B cell (primary cell): ENCODE results near the gene STK16.

Experiments
- CTCF ChIP-seq: fragments of 200-600 bp; IDR thresholded peaks from one replicate; pipeline ENCODE4 v1.8.0; 2022; ENCODE audit warnings: antibody characterized with exemption, mild to moderate bottlenecking
- EZH2 ChIP-seq: IDR thresholded peaks from 2 replicates; pipeline ENCODE4 v1.6.1; 2012; ENCODE audit warnings: borderline replicate concordance, low read depth, mild to moderate bottlenecking, moderate library complexity, low read length; ENCODE audit not compliant: insufficient read depth, poor library complexity, severe bottlenecking

DNA sequence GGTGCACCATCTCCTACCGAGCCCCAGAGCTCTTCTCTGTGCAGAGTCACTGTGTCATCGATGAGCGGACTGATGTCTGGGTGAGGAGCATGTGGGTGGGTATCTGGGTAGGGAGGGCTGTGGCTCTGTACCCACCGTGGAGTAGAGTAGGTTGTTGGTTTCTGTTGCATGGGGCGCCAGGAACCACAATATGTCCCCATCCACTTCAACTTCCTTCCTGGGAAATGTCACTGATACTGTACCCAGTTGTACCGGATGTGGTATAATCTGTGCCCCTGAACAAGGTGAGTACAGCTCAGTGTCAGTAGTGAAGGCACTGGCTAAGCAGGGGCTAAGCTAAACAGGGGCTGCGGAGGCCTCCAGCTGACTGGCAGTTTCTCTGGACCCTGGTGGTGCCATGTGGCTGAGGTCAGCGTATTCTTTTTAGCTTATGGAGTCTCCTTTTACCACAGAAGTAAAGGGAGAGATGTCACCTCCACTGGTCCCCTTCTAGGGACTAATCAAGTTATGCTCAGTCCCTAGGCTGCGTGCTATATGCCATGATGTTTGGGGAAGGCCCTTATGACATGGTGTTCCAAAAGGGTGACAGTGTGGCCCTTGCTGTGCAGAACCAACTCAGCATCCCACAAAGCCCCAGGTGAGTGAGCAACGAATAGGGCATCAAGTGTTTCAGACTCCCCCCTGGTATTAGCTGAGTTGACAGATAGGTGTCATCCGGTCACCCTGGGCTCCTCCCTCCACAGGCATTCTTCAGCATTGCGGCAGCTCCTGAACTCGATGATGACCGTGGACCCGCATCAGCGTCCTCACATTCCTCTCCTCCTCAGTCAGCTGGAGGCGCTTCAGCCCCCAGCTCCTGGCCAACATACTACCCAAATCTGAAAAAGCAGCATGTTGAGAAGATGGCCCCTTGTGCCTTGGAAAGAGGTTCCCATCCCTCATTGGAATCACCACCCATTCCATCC, 2.7 kb downstream of the STK16 start:
- TF ChIP-seq CTCF = no peak
- TF ChIP-seq EZH2 = no peak
